ENCODE measurements around the gene PPL. TPM values are rescaled to one million over a fixed set of nuclear protein-coding genes. Genes with fewer than 3 reads are reported as not detected.
"Not testable (repeated sequence)": the region's sequence is repeated elsewhere in the genome, so short reads cannot be mapped to it uniquely, and the experiment has no call there.

The PPL gene
- polyA plus RNA-seq, 3 donors, result 0.02 TPM; not detected in 2

DNA sequence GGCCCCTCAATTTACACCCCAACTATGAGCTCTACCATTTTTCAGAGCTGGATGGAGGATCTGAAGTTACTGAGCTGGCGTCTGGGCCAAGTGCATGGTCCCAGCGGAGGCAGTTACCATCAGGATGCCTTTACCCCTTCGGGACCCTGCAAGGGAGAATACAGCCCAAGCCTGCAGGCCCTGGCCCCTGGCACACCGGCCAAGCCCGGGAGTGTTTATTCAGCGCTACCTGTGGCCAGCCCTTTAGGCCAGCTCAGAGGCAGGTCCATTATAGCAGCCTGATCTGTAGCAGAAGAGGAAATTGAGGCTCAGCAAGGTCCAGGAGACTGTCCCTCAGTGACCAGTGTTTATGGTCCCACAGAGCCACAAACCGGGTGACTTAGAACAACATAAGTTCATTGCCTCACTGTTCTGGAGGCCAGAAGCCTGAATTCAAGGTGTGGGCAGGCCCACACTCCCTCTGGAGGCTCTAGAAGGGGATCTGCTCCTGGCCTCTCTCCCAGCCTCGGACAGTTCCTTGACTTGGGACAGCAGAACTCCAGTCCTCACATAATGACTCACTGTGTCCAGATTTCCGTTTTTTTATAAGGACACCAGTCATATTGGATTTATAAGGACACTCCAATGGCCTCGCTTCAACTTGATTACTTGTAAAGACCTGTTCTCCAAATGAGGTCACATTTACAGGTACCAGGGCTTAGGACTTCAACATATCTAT lies 29.9 kb upstream of the PPL start:
- WGBS (ENCODE audit: insufficient coverage), result 96% methylated on average over 10 of the region's 10 CpGs
- DNase-seq, result no peak

GRCh38 chr16:4963527-4963926 lies 26.6 kb upstream of the PPL start:
- WGBS (ENCODE audit: insufficient coverage), result 100% methylated on average over 2 of the region's 7 CpGs
- H3K27ac Mint-ChIP-seq; H3K36me3 Mint-ChIP-seq; H4K20me1 ChIP-seq (ENCODE audit: insufficient read depth, low read length); H3K4me1 Mint-ChIP-seq; DNase-seq; H3K36me3 ChIP-seq (replicated peaks in 1 of 2; ENCODE audit: control insufficient read depth in 1 of 2, insufficient read depth in 2 of 2, low read length in 2 of 2); H2AFZ ChIP-seq (ENCODE audit: insufficient read depth, low read depth, low read length, poor library complexity, severe bottlenecking); H3K9ac ChIP-seq (ENCODE audit: insufficient read depth, low read length, poor library complexity, severe bottlenecking); H3K9me3 Mint-ChIP-seq; H3K27ac ChIP-seq (ENCODE audit: low read depth in 1 of 2, low read length in 2 of 2); H3K9me3 ChIP-seq (replicated peaks in 1 of 2; ENCODE audit: control insufficient read depth in 1 of 2, insufficient read depth in 1 of 2, low read length in 2 of 2); H3K4me1 ChIP-seq (ENCODE audit: control insufficient read depth in 1 of 2, insufficient read depth in 2 of 2, low read length in 2 of 2); H3K79me2 ChIP-seq (ENCODE audit: insufficient read depth, low read length); intact Hi-C loops (cut with micrococcal nuclease); H3K4me3 ChIP-seq (replicated peaks in 1 of 3; ENCODE audit: low read depth in 2 of 3, low read length in 3 of 3); H3K4me3 Mint-ChIP-seq; H3K4me2 ChIP-seq (replicated peaks; ENCODE audit: extremely low read depth, low read length, poor library complexity, severe bottlenecking): not testable (repeated sequence)
- H3K27me3 ChIP-seq (ENCODE audit: control insufficient read depth in 2 of 2, insufficient read depth in 2 of 2, low read length in 2 of 2), result peaks cover 0 to 14% of the 10 kb centered on the region in 2 donors
- peaks cover 11 to 32% (median 16%) of the 10 kb centered on the region in 3 donors for H3K27me3 Mint-ChIP-seq (ENCODE audit: low read depth in 3 of 3)

More for the DNA sequence above, 29.9 kb upstream of the PPL start:
- Mint-ChIP-seq H3K4me1 (no peaks in the 10 kb centered on the region), H3K4me3 (no peak overlapping the region), H3K9me3 (no peaks in the 10 kb centered on the region), H3K27ac (no peak overlapping the region), H3K36me3 (no peaks in the 10 kb centered on the region), H3K27me3 (ENCODE audit: low read depth in 3 of 3) (peaks cover 11 to 14% (median 12%) of the 10 kb centered on the region in 3 donors)
- TF ChIP-seq, protein P1, sequence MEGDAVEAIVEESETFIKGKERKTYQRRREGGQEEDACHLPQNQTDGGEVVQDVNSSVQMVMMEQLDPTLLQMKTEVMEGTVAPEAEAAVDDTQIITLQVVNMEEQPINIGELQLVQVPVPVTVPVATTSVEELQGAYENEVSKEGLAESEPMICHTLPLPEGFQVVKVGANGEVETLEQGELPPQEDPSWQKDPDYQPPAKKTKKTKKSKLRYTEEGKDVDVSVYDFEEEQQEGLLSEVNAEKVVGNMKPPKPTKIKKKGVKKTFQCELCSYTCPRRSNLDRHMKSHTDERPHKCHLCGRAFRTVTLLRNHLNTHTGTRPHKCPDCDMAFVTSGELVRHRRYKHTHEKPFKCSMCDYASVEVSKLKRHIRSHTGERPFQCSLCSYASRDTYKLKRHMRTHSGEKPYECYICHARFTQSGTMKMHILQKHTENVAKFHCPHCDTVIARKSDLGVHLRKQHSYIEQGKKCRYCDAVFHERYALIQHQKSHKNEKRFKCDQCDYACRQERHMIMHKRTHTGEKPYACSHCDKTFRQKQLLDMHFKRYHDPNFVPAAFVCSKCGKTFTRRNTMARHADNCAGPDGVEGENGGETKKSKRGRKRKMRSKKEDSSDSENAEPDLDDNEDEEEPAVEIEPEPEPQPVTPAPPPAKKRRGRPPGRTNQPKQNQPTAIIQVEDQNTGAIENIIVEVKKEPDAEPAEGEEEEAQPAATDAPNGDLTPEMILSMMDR (IDR thresholded peaks at IDR 0.05), result no peak
- no peaks in the 10 kb centered on the region for H3K79me2 ChIP-seq (ENCODE audit: insufficient read depth, low read length)
- no peak overlapping the region for H3K27ac ChIP-seq (ENCODE audit: low read depth in 1 of 2, low read length in 2 of 2)
- H4K20me1 ChIP-seq (ENCODE audit: insufficient read depth, low read length), result no peaks in the 10 kb centered on the region
- no peak overlapping the region for H2AFZ ChIP-seq (ENCODE audit: insufficient read depth, low read depth, low read length, poor library complexity, severe bottlenecking)
- H3K36me3 ChIP-seq (replicated peaks in 1 of 2; ENCODE audit: control insufficient read depth in 1 of 2, insufficient read depth in 2 of 2, low read length in 2 of 2), result no peaks in the 10 kb centered on the region
- H3K4me1 ChIP-seq (ENCODE audit: control insufficient read depth in 1 of 2, insufficient read depth in 2 of 2, low read length in 2 of 2), result no peaks in the 10 kb centered on the region
- H3K9ac ChIP-seq (ENCODE audit: insufficient read depth, low read length, poor library complexity, severe bottlenecking), result no peak overlapping the region
- no peak overlapping the region for H3K4me2 ChIP-seq (replicated peaks; ENCODE audit: extremely low read depth, low read length, poor library complexity, severe bottlenecking)
- H3K9me3 ChIP-seq (replicated peaks in 1 of 2; ENCODE audit: control insufficient read depth in 1 of 2, insufficient read depth in 1 of 2, low read length in 2 of 2), result no peaks in the 10 kb centered on the region
- intact Hi-C loops (cut with micrococcal nuclease), result no loop called here
- H3K27me3 ChIP-seq (ENCODE audit: control insufficient read depth in 2 of 2, insufficient read depth in 2 of 2, low read length in 2 of 2), result no peaks in the 10 kb centered on the region
- H3K4me3 ChIP-seq (replicated peaks in 1 of 3; ENCODE audit: low read depth in 2 of 3, low read length in 3 of 3), result no peak overlapping the region
